Glutamatergic neuron (in vitro differentiated cells): ENCODE measurements around the gene SNAPIN. TPM values are rescaled to one million over a fixed set of nuclear protein-coding genes. Genes with fewer than 3 reads are reported as not detected.
A peak's percentile ranks its signal among the peaks of the same experiment; 100 is the strongest.

Source experiments
- DNase-seq: peaks from one replicate; pipeline ENCODE4 v3.0.0; 2022
- H3K27ac Mint-ChIP-seq: one replicate; pipeline ENCODE4 v1.8.0; 2020; ENCODE audit warnings: mild to moderate bottlenecking, mixed read lengths, inconsistent platforms; ENCODE audit not compliant: unreplicated experiment
- H3K27me3 Mint-ChIP-seq: one replicate; pipeline ENCODE4 v1.8.0; 2020; ENCODE audit warnings: mild to moderate bottlenecking, moderate library complexity, mixed read lengths, inconsistent platforms; ENCODE audit not compliant: unreplicated experiment
- H3K36me3 Mint-ChIP-seq: one replicate; pipeline ENCODE4 v1.8.0; 2020; ENCODE audit warnings: mild to moderate bottlenecking, mixed read lengths, inconsistent platforms; ENCODE audit not compliant: unreplicated experiment
- H3K4me1 Mint-ChIP-seq: one replicate; pipeline ENCODE4 v1.8.0; 2020; ENCODE audit warnings: mild to moderate bottlenecking, low read depth, mixed read lengths, inconsistent platforms; ENCODE audit not compliant: unreplicated experiment
- H3K4me3 Mint-ChIP-seq: one replicate; pipeline ENCODE4 v1.8.0; 2020; ENCODE audit warnings: mild to moderate bottlenecking, mixed read lengths, inconsistent platforms; ENCODE audit not compliant: unreplicated experiment
- H3K9me3 Mint-ChIP-seq: one replicate; pipeline ENCODE4 v1.8.0; 2020; ENCODE audit warnings: mild to moderate bottlenecking, moderate library complexity, mixed read lengths, inconsistent platforms; ENCODE audit not compliant: unreplicated experiment
- CTCF ChIP-seq: fragments of 200-600 bp; sonication (generic); IDR thresholded peaks from one replicate; pipeline ENCODE4 v1.5.0; 2021; ENCODE audit not compliant: partially characterized antibody, unreplicated experiment
- total RNA-seq: library from RNA; stranded (reverse); fragmentation: NEBNext Ultra II Directional; extraction: Animal tissue kit (Norgen Biotek cat#: 25700); gene quantifications from one replicate; pipeline ENCODE4 v1.2.1, GENCODE V29; 2021; ENCODE audit not compliant: unreplicated experiment

Gene SNAPIN
- total RNA-seq, 1 donor from 2014 or later: 30.8 TPM

GRCh38 chr1:153647346-153647714 is 11.2 kb upstream of the SNAPIN start:
- peaks cover 11% of the 10 kb centered on the region for H3K9me3 Mint-ChIP-seq
- H3K4me1 Mint-ChIP-seq: peaks cover 2% of the 10 kb centered on the region
- peaks cover 9% of the 10 kb centered on the region for H3K27me3 Mint-ChIP-seq
- no peak for TF ChIP-seq CTCF
- peaks cover 4% of the 10 kb centered on the region for H3K36me3 Mint-ChIP-seq
- peak overlapping the region; percentile 72 for H3K27ac Mint-ChIP-seq
- DNase-seq: no peak
- H3K4me3 Mint-ChIP-seq: peak overlapping the region; percentile 42

- no peak overlapping the region for H3K4me3 Mint-ChIP-seq
- peaks cover 9% of the 10 kb centered on the region for H3K27me3 Mint-ChIP-seq
- no peak overlapping the region for H3K27ac Mint-ChIP-seq
- H3K9me3 Mint-ChIP-seq: peaks cover 11% of the 10 kb centered on the region
- no peaks in the 10 kb centered on the region for H3K4me1 Mint-ChIP-seq
- peaks cover 4% of the 10 kb centered on the region for H3K36me3 Mint-ChIP-seq
- DNase-seq: no peak
- no peak for TF ChIP-seq CTCF
These were observed 10.4 kb upstream of the SNAPIN start for GRCh38 chr1:153648000-153648643.

- no peak overlapping the region for H3K27ac Mint-ChIP-seq
- H3K4me3 Mint-ChIP-seq: no peak overlapping the region
These were observed 9.2 kb upstream of the SNAPIN start for GRCh38 chr1:153649137-153649862.

GRCh38 chr1:153649863-153650235 is 8.7 kb upstream of the SNAPIN start:
- DNase-seq: no peak
- Mint-ChIP-seq H3K4me3 (no peak overlapping the region), H3K36me3 (peaks cover 4% of the 10 kb centered on the region), H3K9me3 (peaks cover 11% of the 10 kb centered on the region), H3K27ac (no peak overlapping the region), H3K27me3 (peaks cover 11% of the 10 kb centered on the region), H3K4me1 (no peaks in the 10 kb centered on the region)
- TF ChIP-seq CTCF: no peak

More at GRCh38 chr1:153649137-153649862, 9.2 kb upstream of the SNAPIN start:
- no peak for TF ChIP-seq CTCF
- no peaks in the 10 kb centered on the region for H3K4me1 Mint-ChIP-seq
- H3K27me3 Mint-ChIP-seq: peaks cover 11% of the 10 kb centered on the region
- no peak for DNase-seq
- peaks cover 11% of the 10 kb centered on the region for H3K9me3 Mint-ChIP-seq
- H3K36me3 Mint-ChIP-seq: peaks cover 4% of the 10 kb centered on the region

- Mint-ChIP-seq H3K4me1 (no peaks in the 10 kb centered on the region), H3K27ac (no peak overlapping the region), H3K9me3 (peaks cover 8% of the 10 kb centered on the region), H3K4me3 (no peak overlapping the region), H3K27me3 (peaks cover 9% of the 10 kb centered on the region), H3K36me3 (no peaks in the 10 kb centered on the region)
- TF ChIP-seq CTCF: no peak
- DNase-seq: no peak
These were observed 6.7 kb upstream of the SNAPIN start for GRCh38 chr1:153651771-153652170.
